ENCODE measurements around the gene LRMDA.

Gene LRMDA

DNA sequence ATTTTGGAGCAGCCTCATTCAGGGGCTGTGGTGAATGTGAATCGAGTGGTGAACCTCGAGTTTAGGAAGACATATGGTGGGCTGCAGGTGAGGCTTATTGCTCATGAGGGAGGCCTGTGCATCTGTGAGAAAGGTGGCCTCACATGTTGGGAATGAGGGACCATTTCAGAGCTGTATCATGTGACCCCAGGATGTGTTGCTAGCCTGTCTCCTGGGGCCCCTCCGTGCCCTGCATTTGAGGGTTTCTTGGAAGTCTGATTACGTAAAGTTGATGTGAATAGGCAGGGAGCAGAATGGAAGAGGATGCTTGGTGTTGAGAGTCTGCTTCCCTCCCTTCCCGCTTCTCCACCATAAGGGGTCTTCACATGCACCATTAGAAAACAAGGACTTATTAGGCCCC lies 569.1 kb downstream of the LRMDA start:
- no peak overlapping the region for H3K18ac ChIP-seq (ENCODE audit: low read length)
- no peak overlapping the region for H3K4ac ChIP-seq (ENCODE audit: low read depth, low read length)
- H2BK15ac ChIP-seq (replicated peaks; ENCODE audit: low read depth), result no peak overlapping the region
- H4K8ac ChIP-seq (ENCODE audit: low read depth, low read length), result no peak overlapping the region
- H3K4me2 ChIP-seq (ENCODE audit: low read length), result no peak overlapping the region
- no peak overlapping the region for H3K27ac ChIP-seq (ENCODE audit: low read depth, low read length)
- H2BK120ac ChIP-seq (ENCODE audit: low read depth, low read length), result no peak overlapping the region
- no peaks in the 10 kb centered on the region for H3K4me1 ChIP-seq (ENCODE audit: control insufficient read depth, low read depth, low read length)
- H3K9ac ChIP-seq (ENCODE audit: low read length), result no peak overlapping the region
- H3K79me2 ChIP-seq (ENCODE audit: control insufficient read depth, insufficient read depth, low read length), result no peaks in the 10 kb centered on the region
- H4K5ac ChIP-seq (ENCODE audit: low read length), result no peak overlapping the region
- H3K27me3 ChIP-seq (ENCODE audit: insufficient read depth, low read length, poor library complexity), result no peaks in the 10 kb centered on the region
- no peak overlapping the region for H3K4me3 ChIP-seq (ENCODE audit: low read length)
- H3K36me3 ChIP-seq (ENCODE audit: control insufficient read depth, insufficient read depth, low read length), result no peaks in the 10 kb centered on the region
- no peak overlapping the region for H3K56ac ChIP-seq (ENCODE audit: low read length)
- no CpG with 5 or more reads among the region's 5 CpGs for WGBS (ENCODE audit: extremely low coverage, insufficient coverage, low lambda C conversion rate)
- H3K79me1 ChIP-seq (ENCODE audit: low read length), result no peaks in the 10 kb centered on the region
- H3K23ac ChIP-seq (ENCODE audit: low read length), result no peak overlapping the region
- no peak overlapping the region for H2AK5ac ChIP-seq (ENCODE audit: low read length)
- no peak for DNase-seq
- no peak overlapping the region for H2BK5ac ChIP-seq (ENCODE audit: low read length)

DNA sequence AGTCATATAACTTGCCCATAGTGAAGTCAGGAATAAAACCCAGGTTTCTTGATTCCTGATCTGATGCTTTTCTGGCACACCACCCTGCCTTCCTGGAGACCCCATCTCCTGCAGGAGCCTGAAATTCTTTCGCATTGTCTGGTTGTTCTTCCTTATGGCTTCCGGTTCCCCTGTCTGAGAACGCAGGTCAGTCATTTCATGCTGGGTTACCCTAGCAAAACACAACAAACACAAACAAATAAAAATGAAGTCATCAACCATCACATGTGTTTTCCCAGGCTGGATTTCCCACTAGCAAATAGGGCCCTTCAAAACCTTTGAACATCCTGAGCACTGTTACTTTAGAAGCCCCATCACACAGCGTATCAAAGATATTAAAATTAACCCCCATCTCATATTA lies 569.6 kb downstream of the LRMDA start:
- Histone ChIP-seq H3K23ac (ENCODE audit: low read length) (no peak overlapping the region), H3K27me3 (ENCODE audit: insufficient read depth, low read length, poor library complexity) (no peaks in the 10 kb centered on the region), H3K9ac (ENCODE audit: low read length) (no peak overlapping the region), H3K4me3 (ENCODE audit: low read length) (no peak overlapping the region), H2BK5ac (ENCODE audit: low read length) (no peak overlapping the region), H2BK120ac (ENCODE audit: low read depth, low read length) (no peak overlapping the region), H4K5ac (ENCODE audit: low read length) (no peak overlapping the region), H3K27ac (ENCODE audit: low read depth, low read length) (no peak overlapping the region), H3K79me1 (ENCODE audit: low read length) (no peaks in the 10 kb centered on the region), H2AK5ac (ENCODE audit: low read length) (no peak overlapping the region), H3K4me2 (ENCODE audit: low read length) (no peak overlapping the region), H3K56ac (ENCODE audit: low read length) (no peak overlapping the region), H2BK15ac (replicated peaks; ENCODE audit: low read depth) (no peak overlapping the region), H3K4ac (ENCODE audit: low read depth, low read length) (no peak overlapping the region), H3K4me1 (ENCODE audit: control insufficient read depth, low read depth, low read length) (no peaks in the 10 kb centered on the region), H3K79me2 (ENCODE audit: control insufficient read depth, insufficient read depth, low read length) (no peaks in the 10 kb centered on the region), H4K8ac (ENCODE audit: low read depth, low read length) (no peak overlapping the region), H3K18ac (ENCODE audit: low read length) (no peak overlapping the region), H3K36me3 (ENCODE audit: control insufficient read depth, insufficient read depth, low read length) (no peaks in the 10 kb centered on the region)
- peak; percentile 23 for DNase-seq
- no CpG with 5 or more reads among the region's 4 CpGs for WGBS (ENCODE audit: extremely low coverage, insufficient coverage, low lambda C conversion rate)

- Histone ChIP-seq H2AK5ac (ENCODE audit: low read length) (no peak overlapping the region), H3K4me1 (ENCODE audit: control insufficient read depth, low read depth, low read length) (no peaks in the 10 kb centered on the region), H3K4me3 (ENCODE audit: low read length) (no peak overlapping the region), H2BK120ac (ENCODE audit: low read depth, low read length) (no peak overlapping the region), H3K36me3 (ENCODE audit: control insufficient read depth, insufficient read depth, low read length) (no peaks in the 10 kb centered on the region), H3K4ac (ENCODE audit: low read depth, low read length) (no peak overlapping the region), H3K18ac (ENCODE audit: low read length) (no peak overlapping the region), H3K79me1 (ENCODE audit: low read length) (no peaks in the 10 kb centered on the region), H3K27me3 (ENCODE audit: insufficient read depth, low read length, poor library complexity) (no peaks in the 10 kb centered on the region), H4K5ac (ENCODE audit: low read length) (no peak overlapping the region), H3K9ac (ENCODE audit: low read length) (no peak overlapping the region), H3K79me2 (ENCODE audit: control insufficient read depth, insufficient read depth, low read length) (no peaks in the 10 kb centered on the region), H4K8ac (ENCODE audit: low read depth, low read length) (no peak overlapping the region), H3K27ac (ENCODE audit: low read depth, low read length) (no peak overlapping the region), H2BK5ac (ENCODE audit: low read length) (no peak overlapping the region), H2BK15ac (replicated peaks; ENCODE audit: low read depth) (no peak overlapping the region), H3K4me2 (ENCODE audit: low read length) (no peak overlapping the region), H3K23ac (ENCODE audit: low read length) (no peak overlapping the region), H3K56ac (ENCODE audit: low read length) (no peak overlapping the region)
- DNase-seq, result no peak
- no CpG with 5 or more reads among the region's 1 CpG for WGBS (ENCODE audit: extremely low coverage, insufficient coverage, low lambda C conversion rate)
These were observed 570.0 kb downstream of the LRMDA start for GRCh38 chr10:76001461-76001860.

GRCh38 chr10:76002262-76002854 lies 570.9 kb downstream of the LRMDA start:
- Histone ChIP-seq H2AK5ac (ENCODE audit: low read length) (no peak overlapping the region), H3K4ac (ENCODE audit: low read depth, low read length) (no peak overlapping the region), H3K27ac (ENCODE audit: low read depth, low read length) (no peak overlapping the region), H2BK15ac (replicated peaks; ENCODE audit: low read depth) (no peak overlapping the region), H3K79me1 (ENCODE audit: low read length) (no peaks in the 10 kb centered on the region), H2BK120ac (ENCODE audit: low read depth, low read length) (no peak overlapping the region), H3K27me3 (ENCODE audit: insufficient read depth, low read length, poor library complexity) (no peaks in the 10 kb centered on the region), H3K4me1 (ENCODE audit: control insufficient read depth, low read depth, low read length) (no peaks in the 10 kb centered on the region), H3K18ac (ENCODE audit: low read length) (no peak overlapping the region), H4K8ac (ENCODE audit: low read depth, low read length) (no peak overlapping the region), H3K4me3 (ENCODE audit: low read length) (no peak overlapping the region), H3K9ac (ENCODE audit: low read length) (no peak overlapping the region), H3K36me3 (ENCODE audit: control insufficient read depth, insufficient read depth, low read length) (no peaks in the 10 kb centered on the region), H3K4me2 (ENCODE audit: low read length) (no peak overlapping the region), H2BK5ac (ENCODE audit: low read length) (no peak overlapping the region), H3K79me2 (ENCODE audit: control insufficient read depth, insufficient read depth, low read length) (no peaks in the 10 kb centered on the region), H4K5ac (ENCODE audit: low read length) (no peak overlapping the region), H3K23ac (ENCODE audit: low read length) (no peak overlapping the region), H3K56ac (ENCODE audit: low read length) (no peak overlapping the region)
- WGBS (ENCODE audit: extremely low coverage, insufficient coverage, low lambda C conversion rate), result no CpG with 5 or more reads among the region's 2 CpGs
- DNase-seq, result no peak

GRCh38 chr10:76007667-76008181 lies 576.3 kb downstream of the LRMDA start:
- H2BK120ac ChIP-seq (ENCODE audit: low read depth, low read length), result no peak overlapping the region
- no peaks in the 10 kb centered on the region for H3K27me3 ChIP-seq (ENCODE audit: insufficient read depth, low read length, poor library complexity)
- no peak overlapping the region for H2AK5ac ChIP-seq (ENCODE audit: low read length)
- H3K56ac ChIP-seq (ENCODE audit: low read length), result no peak overlapping the region
- H2BK5ac ChIP-seq (ENCODE audit: low read length), result no peak overlapping the region
- WGBS (ENCODE audit: extremely low coverage, insufficient coverage, low lambda C conversion rate), result no CpG with 5 or more reads among the region's 14 CpGs
- no peaks in the 10 kb centered on the region for H3K79me1 ChIP-seq (ENCODE audit: low read length)
- no peak overlapping the region for H3K4me2 ChIP-seq (ENCODE audit: low read length)
- no peak overlapping the region for H3K4ac ChIP-seq (ENCODE audit: low read depth, low read length)
- H3K4me3 ChIP-seq (ENCODE audit: low read length), result no peak overlapping the region
- H3K9ac ChIP-seq (ENCODE audit: low read length), result no peak overlapping the region
- H2BK15ac ChIP-seq (replicated peaks; ENCODE audit: low read depth), result no peak overlapping the region
- H3K79me2 ChIP-seq (ENCODE audit: control insufficient read depth, insufficient read depth, low read length), result no peaks in the 10 kb centered on the region
- H4K5ac ChIP-seq (ENCODE audit: low read length), result no peak overlapping the region
- H3K18ac ChIP-seq (ENCODE audit: low read length), result no peak overlapping the region
- H3K36me3 ChIP-seq (ENCODE audit: control insufficient read depth, insufficient read depth, low read length), result no peaks in the 10 kb centered on the region
- H3K4me1 ChIP-seq (ENCODE audit: control insufficient read depth, low read depth, low read length), result no peaks in the 10 kb centered on the region
- no peak overlapping the region for H3K27ac ChIP-seq (ENCODE audit: low read depth, low read length)
- no peak overlapping the region for H4K8ac ChIP-seq (ENCODE audit: low read depth, low read length)
- H3K23ac ChIP-seq (ENCODE audit: low read length), result no peak overlapping the region
- DNase-seq, result no peak

GRCh38 chr10:76009531-76009930 lies 578.1 kb downstream of the LRMDA start:
- Histone ChIP-seq H3K27ac (ENCODE audit: low read depth, low read length) (no peak overlapping the region), H2BK5ac (ENCODE audit: low read length) (no peak overlapping the region), H2BK120ac (ENCODE audit: low read depth, low read length) (no peak overlapping the region), H3K9ac (ENCODE audit: low read length) (no peak overlapping the region), H2AK5ac (ENCODE audit: low read length) (no peak overlapping the region), H3K4me1 (ENCODE audit: control insufficient read depth, low read depth, low read length) (no peaks in the 10 kb centered on the region), H2BK15ac (replicated peaks; ENCODE audit: low read depth) (no peak overlapping the region), H3K23ac (ENCODE audit: low read length) (no peak overlapping the region), H3K4me2 (ENCODE audit: low read length) (no peak overlapping the region), H4K5ac (ENCODE audit: low read length) (no peak overlapping the region), H3K4ac (ENCODE audit: low read depth, low read length) (no peak overlapping the region), H3K18ac (ENCODE audit: low read length) (no peak overlapping the region), H3K4me3 (ENCODE audit: low read length) (no peak overlapping the region), H3K27me3 (ENCODE audit: insufficient read depth, low read length, poor library complexity) (no peaks in the 10 kb centered on the region), H4K8ac (ENCODE audit: low read depth, low read length) (no peak overlapping the region), H3K79me2 (ENCODE audit: control insufficient read depth, insufficient read depth, low read length) (no peaks in the 10 kb centered on the region), H3K79me1 (ENCODE audit: low read length) (no peaks in the 10 kb centered on the region), H3K36me3 (ENCODE audit: control insufficient read depth, insufficient read depth, low read length) (no peaks in the 10 kb centered on the region), H3K56ac (ENCODE audit: low read length) (no peak overlapping the region)
- DNase-seq, result peak; percentile 22
- no CpG with 5 or more reads among the region's 11 CpGs for WGBS (ENCODE audit: extremely low coverage, insufficient coverage, low lambda C conversion rate)
